HEK293 (cell line): ENCODE data around the gene METTL24.

Experiments
- CTCF ChIA-PET: fragments of 350-600 bp; formaldehyde crosslinking; extraction: SDS; loops from one replicate; lab custom pipeline; 2021; ENCODE audit warnings: antibody characterized with exemption; lab: Yijun Ruan, JAX
- POLR2A ChIA-PET: fragments of 300-600 bp; formaldehyde crosslinking; extraction: SDS; loops from one replicate; lab custom pipeline; 2020; ENCODE audit warnings: antibody characterized with exemption, inconsistent platforms; lab: Yijun Ruan, JAX
- H3K27ac ChIP-seq: fragments of 200-500 bp; sonication (Bioruptor generic); 2 replicates; pipeline ENCODE4 v1.5.1; 2014; ENCODE audit warnings: low read depth, low read length, control low read depth, inconsistent platforms; ENCODE audit errors: extremely low read depth
- H3K36me3 ChIP-seq, 2 experiments: fragments of 200-500 bp in 1 of 2; sonication (Bioruptor generic) in 1 of 2; 1 replicate in 1 of 2; 2 replicates in 1 of 2; pipeline ENCODE4 v1.5.1; 2014 to 2017; ENCODE audit warnings: inconsistent platforms in 2 of 2, low read length in 2 of 2; ENCODE audit not compliant: control insufficient read depth in 2 of 2, insufficient read depth in 1 of 2
- H3K4me1 ChIP-seq: fragments of 200-500 bp; sonication (Bioruptor generic); 2 replicates; pipeline ENCODE4 v1.5.1; 2014; ENCODE audit warnings: mild to moderate bottlenecking, low read length, inconsistent platforms; ENCODE audit not compliant: control insufficient read depth, insufficient read depth
- H3K4me3 ChIP-seq: 2 replicates; pipeline ENCODE4 v1.5.1; 2011; ENCODE audit warnings: low read depth, mild to moderate bottlenecking, control low read depth, low read length, moderate library complexity
- H3K9me3 ChIP-seq: fragments of 200-500 bp; sonication (Bioruptor generic); 2 replicates; pipeline ENCODE4 v1.5.1; 2014; ENCODE audit warnings: low read depth, low read length, inconsistent platforms; ENCODE audit not compliant: control insufficient read depth, insufficient read depth
- PRDM1 ChIP-seq: fragments of 450-650 bp; formaldehyde crosslinking; IDR thresholded peaks from 2 replicates; pipeline ENCODE4; 2016; ENCODE audit warnings: missing biosample characterization, missing genetic modification characterization
- PRDM2 ChIP-seq: fragments of 450-650 bp; formaldehyde crosslinking; IDR thresholded peaks from 2 replicates; pipeline ENCODE4 v1.5.1; 2016; ENCODE audit warnings: missing biosample characterization, missing genetic modification characterization, borderline replicate concordance
- SCRT1 ChIP-seq: fragments of 450-650 bp; formaldehyde crosslinking; IDR thresholded peaks from 2 replicates; pipeline ENCODE4 v1.5.1; 2016; ENCODE audit warnings: missing biosample characterization, missing genetic modification characterization, borderline replicate concordance
- ZBTB1 ChIP-seq: fragments of 450-650 bp; formaldehyde crosslinking; IDR thresholded peaks from 2 replicates; pipeline ENCODE4 v1.5.1; 2016; ENCODE audit warnings: missing biosample characterization, missing genetic modification characterization
- ZFHX2 ChIP-seq: fragments of 450-650 bp; formaldehyde crosslinking; conservative IDR thresholded peaks from 2 replicates; pipeline ENCODE4 v1.5.1; 2016; ENCODE audit warnings: missing biosample characterization, missing genetic modification characterization
- ZNF16 ChIP-seq: fragments of 450-650 bp; formaldehyde crosslinking; IDR thresholded peaks from 2 replicates; pipeline ENCODE4 v1.5.1; 2016; ENCODE audit warnings: low read depth, missing biosample characterization, missing genetic modification characterization
- ZNF175 ChIP-seq: fragments of 450-650 bp; formaldehyde crosslinking; IDR thresholded peaks from 2 replicates; pipeline ENCODE4 v1.5.1; 2016; ENCODE audit warnings: missing biosample characterization, missing genetic modification characterization
- ZNF19 ChIP-seq: fragments of 450-650 bp; formaldehyde crosslinking; IDR thresholded peaks from 2 replicates; pipeline ENCODE4; 2016; ENCODE audit warnings: missing biosample characterization, missing genetic modification characterization, low read depth
- ZNF221 ChIP-seq: fragments of 450-650 bp; formaldehyde crosslinking; IDR thresholded peaks from 2 replicates; pipeline ENCODE4 v1.5.1; 2017; ENCODE audit warnings: missing biosample characterization, missing genetic modification characterization, borderline replicate concordance
- ZNF335 ChIP-seq: fragments of 450-650 bp; formaldehyde crosslinking; conservative IDR thresholded peaks from 2 replicates; pipeline ENCODE4 v1.5.1; 2016; ENCODE audit warnings: missing biosample characterization, missing genetic modification characterization
- ZNF366 ChIP-seq: fragments of 450-650 bp; formaldehyde crosslinking; conservative IDR thresholded peaks from 2 replicates; pipeline ENCODE4 v1.5.1; 2016; ENCODE audit warnings: missing biosample characterization, missing genetic modification characterization
- ZNF449 ChIP-seq: fragments of 450-650 bp; formaldehyde crosslinking; IDR thresholded peaks from 2 replicates; pipeline ENCODE4 v1.5.1; 2017; ENCODE audit warnings: missing biosample characterization, mild to moderate bottlenecking, missing genetic modification characterization, moderate library complexity
- ZNF561 ChIP-seq: fragments of 450-650 bp; IDR thresholded peaks from 2 replicates; pipeline ENCODE4 v1.5.1; 2018; ENCODE audit warnings: missing biosample characterization, missing genetic modification characterization, borderline replicate concordance
- ZNF585B ChIP-seq: fragments of 450-650 bp; formaldehyde crosslinking; IDR thresholded peaks from 2 replicates; pipeline ENCODE4 v1.5.1; 2016; ENCODE audit warnings: missing biosample characterization, missing genetic modification characterization
- ZNF623 ChIP-seq: fragments of 450-650 bp; formaldehyde crosslinking; IDR thresholded peaks from 2 replicates; pipeline ENCODE4 v1.5.1; 2016; ENCODE audit warnings: missing biosample characterization, missing genetic modification characterization
- ZNF843 ChIP-seq: fragments of 450-650 bp; formaldehyde crosslinking; IDR thresholded peaks from 2 replicates; pipeline ENCODE4 v1.5.1; 2016; ENCODE audit warnings: missing biosample characterization, missing genetic modification characterization
- ZSCAN30 ChIP-seq: fragments of 450-650 bp; IDR thresholded peaks from 2 replicates; pipeline ENCODE4 v1.5.1; 2018; ENCODE audit warnings: missing biosample characterization, mild to moderate bottlenecking, missing genetic modification characterization, moderate library complexity
- TF ChIP-seq, protein P1 (sequence below): fragments of 450-650 bp; formaldehyde crosslinking; IDR thresholded peaks from 2 replicates; pipeline ENCODE4 v1.5.1; 2016; ENCODE audit warnings: missing biosample characterization, missing genetic modification characterization
- TF ChIP-seq, protein P2 (sequence below): fragments of 450-650 bp; formaldehyde crosslinking; IDR thresholded peaks from 2 replicates; pipeline ENCODE4 v1.5.1; 2016; ENCODE audit warnings: missing biosample characterization, missing genetic modification characterization
- TF ChIP-seq, protein P3 (sequence below): fragments of 450-650 bp; formaldehyde crosslinking; IDR thresholded peaks from 2 replicates; pipeline ENCODE4 v1.5.1; 2016; ENCODE audit warnings: missing biosample characterization, missing genetic modification characterization
- TF ChIP-seq, protein P4 (sequence below): fragments of 450-650 bp; formaldehyde crosslinking; IDR thresholded peaks from 2 replicates; pipeline ENCODE4 v1.5.1; 2017; ENCODE audit warnings: missing biosample characterization, missing genetic modification characterization

METTL24 gene

DNA sequence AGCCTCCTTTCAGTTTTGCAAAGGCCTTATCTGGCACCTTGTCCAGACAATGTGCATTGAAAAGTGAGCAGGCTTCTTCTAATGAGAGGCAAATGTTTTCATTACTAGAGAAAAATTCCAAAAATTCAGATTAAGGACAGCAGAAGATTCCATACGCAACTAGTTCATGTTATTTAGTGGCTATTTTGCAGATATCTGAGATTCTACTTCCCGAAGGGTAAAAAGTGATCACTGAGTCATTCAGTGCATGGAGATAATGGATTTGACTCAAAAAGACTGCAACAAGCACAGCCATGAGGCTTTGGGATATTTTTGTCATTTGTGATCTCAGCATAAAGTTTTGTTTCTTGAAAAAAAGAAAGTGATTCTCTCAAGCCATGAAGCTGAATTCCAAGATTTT lies 29.9 kb downstream of the METTL24 start (continued):
- TF ChIP-seq PRDM2 (tag by site-specific recombination) (no peak), ZNF175 (tag by site-specific recombination) (no peak), ZFHX2 (tag by site-specific recombination) (no peak), ZNF366 (tag by site-specific recombination) (no peak), SCRT1 (tag by site-specific recombination) (no peak), ZSCAN30 (no peak)
- TF ChIP-seq, protein P1, sequence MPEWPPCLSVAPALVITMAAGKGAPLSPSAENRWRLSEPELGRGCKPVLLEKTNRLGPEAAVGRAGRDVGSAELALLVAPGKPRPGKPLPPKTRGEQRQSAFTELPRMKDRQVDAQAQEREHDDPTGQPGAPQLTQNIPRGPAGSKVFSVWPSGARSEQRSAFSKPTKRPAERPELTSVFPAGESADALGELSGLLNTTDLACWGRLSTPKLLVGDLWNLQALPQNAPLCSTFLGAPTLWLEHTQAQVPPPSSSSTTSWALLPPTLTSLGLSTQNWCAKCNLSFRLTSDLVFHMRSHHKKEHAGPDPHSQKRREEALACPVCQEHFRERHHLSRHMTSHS (tag by site-specific recombination), result no peak
- TF ChIP-seq, protein P2, sequence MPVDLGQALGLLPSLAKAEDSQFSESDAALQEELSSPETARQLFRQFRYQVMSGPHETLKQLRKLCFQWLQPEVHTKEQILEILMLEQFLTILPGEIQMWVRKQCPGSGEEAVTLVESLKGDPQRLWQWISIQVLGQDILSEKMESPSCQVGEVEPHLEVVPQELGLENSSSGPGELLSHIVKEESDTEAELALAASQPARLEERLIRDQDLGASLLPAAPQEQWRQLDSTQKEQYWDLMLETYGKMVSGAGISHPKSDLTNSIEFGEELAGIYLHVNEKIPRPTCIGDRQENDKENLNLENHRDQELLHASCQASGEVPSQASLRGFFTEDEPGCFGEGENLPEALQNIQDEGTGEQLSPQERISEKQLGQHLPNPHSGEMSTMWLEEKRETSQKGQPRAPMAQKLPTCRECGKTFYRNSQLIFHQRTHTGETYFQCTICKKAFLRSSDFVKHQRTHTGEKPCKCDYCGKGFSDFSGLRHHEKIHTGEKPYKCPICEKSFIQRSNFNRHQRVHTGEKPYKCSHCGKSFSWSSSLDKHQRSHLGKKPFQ (tag by site-specific recombination), result no peak

GRCh38 chr6:110327391-110327790 lies 30.8 kb downstream of the METTL24 start:
- no peaks in the 10 kb centered on the region; the same call in 1 of the 2 replicates for H3K4me1 ChIP-seq
- H3K4me3 ChIP-seq, result no peak overlapping the region
- TF ChIP-seq ZNF16 (tag by site-specific recombination) (no peak), ZNF19 (no peak), ZNF585B (tag by site-specific recombination) (no peak), ZNF221 (no peak), ZNF335 (tag by site-specific recombination) (no peak), ZNF449 (tag by site-specific recombination) (no peak), PRDM1 (no peak), ZBTB1 (no peak), ZNF843 (tag by site-specific recombination) (no peak), ZNF623 (tag by site-specific recombination) (no peak), ZNF561 (no peak)
- TF ChIP-seq, protein P3, sequence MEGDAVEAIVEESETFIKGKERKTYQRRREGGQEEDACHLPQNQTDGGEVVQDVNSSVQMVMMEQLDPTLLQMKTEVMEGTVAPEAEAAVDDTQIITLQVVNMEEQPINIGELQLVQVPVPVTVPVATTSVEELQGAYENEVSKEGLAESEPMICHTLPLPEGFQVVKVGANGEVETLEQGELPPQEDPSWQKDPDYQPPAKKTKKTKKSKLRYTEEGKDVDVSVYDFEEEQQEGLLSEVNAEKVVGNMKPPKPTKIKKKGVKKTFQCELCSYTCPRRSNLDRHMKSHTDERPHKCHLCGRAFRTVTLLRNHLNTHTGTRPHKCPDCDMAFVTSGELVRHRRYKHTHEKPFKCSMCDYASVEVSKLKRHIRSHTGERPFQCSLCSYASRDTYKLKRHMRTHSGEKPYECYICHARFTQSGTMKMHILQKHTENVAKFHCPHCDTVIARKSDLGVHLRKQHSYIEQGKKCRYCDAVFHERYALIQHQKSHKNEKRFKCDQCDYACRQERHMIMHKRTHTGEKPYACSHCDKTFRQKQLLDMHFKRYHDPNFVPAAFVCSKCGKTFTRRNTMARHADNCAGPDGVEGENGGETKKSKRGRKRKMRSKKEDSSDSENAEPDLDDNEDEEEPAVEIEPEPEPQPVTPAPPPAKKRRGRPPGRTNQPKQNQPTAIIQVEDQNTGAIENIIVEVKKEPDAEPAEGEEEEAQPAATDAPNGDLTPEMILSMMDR (tag by site-specific recombination), result no peak
- TF ChIP-seq, protein P4, sequence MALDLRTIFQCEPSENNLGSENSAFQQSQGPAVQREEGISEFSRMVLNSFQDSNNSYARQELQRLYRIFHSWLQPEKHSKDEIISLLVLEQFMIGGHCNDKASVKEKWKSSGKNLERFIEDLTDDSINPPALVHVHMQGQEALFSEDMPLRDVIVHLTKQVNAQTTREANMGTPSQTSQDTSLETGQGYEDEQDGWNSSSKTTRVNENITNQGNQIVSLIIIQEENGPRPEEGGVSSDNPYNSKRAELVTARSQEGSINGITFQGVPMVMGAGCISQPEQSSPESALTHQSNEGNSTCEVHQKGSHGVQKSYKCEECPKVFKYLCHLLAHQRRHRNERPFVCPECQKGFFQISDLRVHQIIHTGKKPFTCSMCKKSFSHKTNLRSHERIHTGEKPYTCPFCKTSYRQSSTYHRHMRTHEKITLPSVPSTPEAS (tag by site-specific recombination), result no peak
- CTCF ChIA-PET, result interaction anchor here (0.6 to 3.8 kb wide), 2 partner anchors 14 to 29 kb away, joined by 6 to 19 read pairs; no protein-coding TSS in a partner anchor
- H3K27ac ChIP-seq, result no peak overlapping the region
- H3K9me3 ChIP-seq, result no peaks in the 10 kb centered on the region
- POLR2A ChIA-PET, result interaction anchor here (1.3 to 1.4 kb wide), 2 partner anchors 148 to 637 kb away, joined by 3 to 4 read pairs; partner anchors contain the start of genes AK9, CDC40, FIG4 and WASF1
- H3K36me3 ChIP-seq, result no peaks in the 10 kb centered on the region
